ENCODE results near the gene GSTO1.

Gene GSTO1

DNA sequence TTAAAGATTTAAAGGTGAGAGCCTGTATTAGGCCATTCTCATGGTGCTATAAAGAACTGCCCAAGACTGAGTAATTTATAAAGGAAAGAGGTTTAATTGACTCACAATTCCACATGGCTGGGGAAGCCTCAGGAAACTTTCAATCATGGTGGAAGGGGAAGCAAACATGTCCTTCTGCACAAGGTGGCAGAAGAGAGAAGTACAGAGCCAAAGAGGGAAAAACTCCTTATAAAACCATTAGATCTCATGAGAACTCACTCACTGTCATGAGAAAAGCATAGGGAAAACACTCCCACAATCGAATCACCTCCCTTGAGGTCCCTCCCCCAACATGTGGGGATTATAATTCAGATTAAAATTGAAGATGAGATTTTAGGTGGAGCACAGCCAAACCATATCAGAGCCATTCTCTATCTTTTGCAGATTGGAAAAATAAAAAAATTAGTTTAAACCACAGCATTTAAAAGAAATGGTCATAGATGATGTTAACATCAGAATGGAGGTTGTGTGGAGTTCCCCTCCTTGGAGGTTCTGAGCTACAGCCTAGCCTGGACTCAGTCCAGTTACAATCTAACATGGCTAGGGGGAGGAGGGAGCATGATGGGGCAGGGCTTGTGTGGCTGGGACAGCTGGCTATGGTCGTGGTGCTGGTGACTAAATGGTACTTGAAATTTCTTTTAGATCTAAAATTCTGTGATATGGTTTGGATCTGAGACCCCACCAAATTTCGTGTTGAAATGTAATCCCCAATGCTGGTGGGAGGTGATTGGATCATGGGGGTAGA, 47.4 kb downstream of the GSTO1 start:
- in situ Hi-C loops (cut with MboI; ENCODE audit: low sequenced_read_pairs): no loop called here

DNA sequence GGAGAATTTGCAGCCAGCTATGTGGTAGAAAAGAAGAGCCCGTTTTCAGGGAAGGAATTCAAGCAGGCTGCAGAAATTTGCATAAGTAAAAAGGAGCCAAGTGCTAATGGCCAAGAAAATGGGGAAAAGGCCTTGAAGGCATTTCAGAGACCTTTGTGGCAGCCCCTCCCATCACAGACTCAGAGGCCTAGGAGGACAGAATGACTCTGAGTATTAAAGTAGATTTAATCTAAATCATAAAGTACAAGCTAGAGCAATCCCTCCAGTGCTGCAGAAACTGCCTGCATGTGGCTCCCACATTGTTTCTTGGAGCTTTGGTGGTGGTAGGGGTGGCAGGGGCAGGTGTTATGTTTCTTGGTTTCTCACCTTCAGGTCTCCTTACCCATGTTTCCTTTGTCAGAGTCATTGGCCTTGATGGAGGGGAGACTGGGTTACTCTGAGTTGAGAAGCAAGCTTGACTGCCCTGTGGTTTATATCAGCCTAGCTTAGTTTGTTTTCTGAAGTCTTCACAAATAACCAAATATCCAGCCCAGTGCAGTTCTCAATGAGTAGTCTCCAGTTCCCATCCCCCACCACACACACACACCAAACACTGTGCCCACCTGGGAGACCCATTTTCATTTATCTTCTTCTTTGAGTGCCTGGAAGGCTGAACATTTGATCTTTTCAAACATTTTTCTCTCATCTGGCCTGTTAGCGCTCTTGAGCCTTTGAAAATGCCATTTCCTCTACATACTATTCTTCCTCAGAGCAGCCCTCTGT, 49.1 kb downstream of the GSTO1 start:
- in situ Hi-C loops (cut with MboI; ENCODE audit: low sequenced_read_pairs): no loop called here

DNA sequence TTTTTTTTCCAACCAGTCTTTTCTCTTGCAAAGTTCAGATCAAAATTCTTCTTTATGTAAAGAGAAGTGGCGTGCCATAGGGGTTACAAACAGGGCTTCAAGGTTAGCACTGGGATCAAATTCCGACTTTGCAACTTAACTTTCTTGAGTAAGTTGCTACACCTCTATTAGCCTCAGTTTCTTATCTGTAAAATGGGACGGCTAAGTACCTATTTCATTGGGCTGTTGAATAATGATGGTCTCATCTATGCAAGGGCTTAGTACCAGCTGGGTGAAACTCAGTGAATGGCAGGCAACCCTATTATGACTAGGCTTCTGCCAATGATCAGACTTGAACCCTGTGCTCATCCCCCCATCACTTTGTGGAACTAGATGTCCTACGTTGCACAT, 49.7 kb downstream of the GSTO1 start:
- in situ Hi-C loops (cut with MboI; ENCODE audit: low sequenced_read_pairs): no loop called here

DNA sequence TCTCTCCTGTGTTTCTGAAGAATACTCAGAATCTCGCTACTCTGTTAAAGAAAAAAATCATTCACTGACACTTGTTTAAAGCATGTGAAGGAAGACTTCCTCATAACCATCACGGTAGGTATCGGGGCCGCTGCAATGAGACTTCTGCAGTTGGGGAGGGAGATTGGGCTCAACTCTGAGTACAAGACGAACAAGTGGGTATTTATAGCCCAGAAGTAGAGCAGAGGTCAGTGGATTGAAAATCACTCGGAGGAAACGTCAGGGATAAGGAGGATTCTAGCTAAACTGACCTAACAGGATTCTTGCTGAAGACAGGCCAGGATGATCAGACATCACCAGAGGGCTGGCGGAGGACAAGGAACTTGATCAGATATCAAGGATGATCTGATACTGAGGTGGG, 50.2 kb downstream of the GSTO1 start:
- in situ Hi-C loops (cut with MboI; ENCODE audit: low sequenced_read_pairs): no loop called here

DNA sequence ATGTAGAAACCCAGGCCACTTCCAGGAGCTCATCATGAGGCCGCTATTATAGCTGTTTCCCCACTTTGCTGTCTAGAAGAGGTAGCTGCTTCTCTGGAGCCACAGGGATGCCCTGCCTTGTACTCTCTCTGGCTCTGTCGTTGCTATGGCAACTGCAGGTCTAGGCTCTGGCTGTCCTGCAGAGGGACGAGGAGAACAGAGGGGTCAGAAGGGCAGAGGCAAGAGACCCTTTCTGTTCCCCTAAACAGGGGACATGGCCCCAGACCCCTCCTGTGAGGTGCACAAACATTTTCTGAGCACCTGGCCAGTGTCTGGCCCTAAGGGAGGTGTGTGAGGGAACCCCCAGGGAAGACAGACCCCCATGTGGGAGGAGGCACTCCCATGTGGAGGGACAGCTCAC, 52.2 kb downstream of the GSTO1 start:
- in situ Hi-C loops (cut with MboI; ENCODE audit: low sequenced_read_pairs): no loop called here

DNA sequence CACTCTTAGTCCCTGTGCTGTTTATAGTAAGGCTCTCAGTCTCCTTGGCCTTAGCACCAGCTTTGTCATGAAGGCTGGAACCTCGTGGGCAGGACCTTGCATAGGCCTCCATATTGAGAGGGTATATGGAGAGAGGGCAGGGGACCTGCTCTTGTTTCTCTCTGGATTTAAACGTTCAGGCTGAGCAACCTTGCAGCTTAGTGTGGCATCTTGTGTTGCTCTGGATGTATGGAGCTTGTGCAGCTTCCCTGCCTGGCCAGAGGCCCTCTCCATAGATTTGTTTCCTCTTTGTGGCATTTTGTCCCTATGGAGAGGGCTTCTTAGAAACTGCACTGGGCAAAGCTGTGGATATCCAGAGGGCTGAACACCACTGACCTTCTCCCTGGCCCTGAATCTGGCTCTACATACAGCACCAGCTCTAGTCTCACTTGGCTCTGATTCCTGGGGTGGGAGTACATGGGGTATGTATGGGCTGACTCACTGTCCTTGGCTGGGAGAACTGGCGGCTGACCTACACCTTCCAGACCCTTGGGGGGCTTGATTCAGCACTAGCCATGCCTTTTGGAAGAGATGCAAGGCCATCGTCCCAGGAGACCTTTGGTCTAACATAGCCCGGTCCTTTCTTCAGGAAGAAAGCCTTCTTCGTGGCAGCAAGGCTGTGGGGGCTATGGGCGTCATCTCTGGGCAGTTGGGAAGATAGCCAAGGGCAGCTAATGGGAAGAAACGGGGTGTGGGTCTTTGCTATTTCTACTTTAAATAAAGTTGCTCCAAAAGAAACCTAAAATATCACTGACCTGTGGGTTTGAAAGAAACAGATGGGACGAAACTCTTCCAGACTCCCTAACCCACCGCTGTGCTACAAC, 53.1 kb downstream of the GSTO1 start:
- in situ Hi-C loops (cut with MboI; ENCODE audit: low sequenced_read_pairs): no loop called here

DNA sequence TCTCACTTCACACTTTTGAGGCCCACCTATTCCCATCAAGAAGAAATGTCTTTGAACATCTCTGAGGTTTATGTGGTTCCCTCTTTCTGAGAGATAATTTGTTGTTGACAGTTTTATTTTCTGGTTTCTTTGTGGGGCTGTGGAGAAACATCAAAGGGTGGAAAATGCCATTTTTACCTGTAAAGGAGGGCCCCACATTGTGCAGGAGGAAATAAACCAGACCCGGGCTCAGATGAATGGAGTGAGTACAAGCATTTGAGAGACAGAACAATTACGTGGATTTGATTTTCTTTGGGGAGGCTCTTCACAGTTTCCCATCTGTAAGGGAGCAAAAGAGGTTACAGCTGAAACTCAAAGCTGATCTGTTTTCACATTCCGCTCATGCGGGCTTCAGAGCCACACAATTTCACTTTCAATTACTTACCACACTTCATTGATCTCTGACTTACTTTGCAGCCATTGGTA, 53.8 kb downstream of the GSTO1 start:
- in situ Hi-C loops (cut with MboI; ENCODE audit: low sequenced_read_pairs): no loop called here

DNA sequence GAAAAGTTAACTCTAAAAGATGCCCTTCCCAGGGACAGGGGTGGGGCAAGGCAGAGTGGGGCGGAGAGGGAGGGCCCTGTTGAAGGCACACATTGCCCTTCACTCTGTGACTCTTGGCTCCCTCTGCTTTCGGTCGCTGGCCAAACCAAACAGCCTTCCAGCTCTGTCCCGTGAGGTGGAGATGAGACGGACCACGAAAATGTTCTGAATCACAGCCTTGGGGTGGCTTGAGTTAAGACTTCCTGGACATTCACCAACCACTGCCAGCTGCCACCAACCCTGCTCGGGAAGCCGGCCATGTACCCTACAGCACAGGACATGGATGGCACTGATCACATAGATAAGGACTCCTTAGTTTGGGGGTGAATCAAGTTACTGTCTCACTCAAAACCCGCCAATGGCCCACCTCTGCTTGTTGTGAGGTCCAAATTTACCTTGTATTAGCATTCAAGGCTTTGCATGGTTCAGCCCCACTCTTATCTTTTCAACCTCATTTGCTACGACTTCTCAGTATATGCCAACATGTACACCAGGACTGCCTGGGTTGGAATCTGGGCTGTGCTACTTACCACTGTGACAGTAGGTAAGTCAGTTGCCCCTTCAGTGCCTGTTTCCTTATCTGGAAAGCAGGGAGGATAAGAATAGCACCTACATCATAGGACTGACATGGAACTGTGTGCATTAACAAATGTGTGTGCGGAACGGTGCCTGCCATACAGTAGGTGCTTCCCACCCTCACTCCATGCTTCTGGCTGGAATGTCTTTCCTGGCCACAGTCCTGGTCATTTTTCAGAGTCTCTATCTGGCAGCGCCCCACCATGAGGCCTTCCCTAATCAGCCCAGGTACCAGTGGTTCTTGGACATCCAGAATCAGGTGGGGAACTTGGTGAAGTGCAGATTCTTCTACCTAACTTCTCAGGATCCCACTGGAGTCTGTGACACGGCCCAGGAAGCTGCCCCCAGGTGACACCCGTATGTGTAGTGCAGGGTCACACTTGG, 55.6 kb downstream of the GSTO1 start:
- in situ Hi-C loops (cut with MboI; ENCODE audit: low sequenced_read_pairs): no loop called here

DNA sequence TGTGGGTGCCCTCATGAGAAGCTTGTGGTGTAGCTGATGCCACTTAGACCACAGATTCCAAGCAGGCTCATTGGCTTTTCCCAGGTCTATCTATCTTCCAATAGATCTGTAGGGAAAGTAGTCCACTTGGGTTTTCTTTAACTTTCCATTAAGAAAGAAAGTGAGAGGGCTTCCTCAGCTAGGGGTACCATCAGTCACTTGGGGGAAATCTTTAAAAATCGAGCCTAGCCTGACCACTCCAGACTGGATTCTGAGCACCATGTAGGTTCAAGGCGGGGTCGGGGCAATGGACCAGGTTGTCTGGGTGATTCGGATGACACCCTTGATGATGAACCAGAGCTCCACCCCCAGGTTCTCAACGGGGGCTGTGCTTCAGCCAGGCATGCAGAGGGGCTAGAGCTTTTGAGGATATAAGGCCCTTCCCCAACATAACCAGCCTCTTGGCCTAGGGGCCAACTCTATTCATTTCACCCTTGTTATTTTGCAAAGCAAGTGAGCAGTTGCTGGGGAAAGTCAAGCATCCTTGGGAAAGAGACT, 56.6 kb downstream of the GSTO1 start:
- in situ Hi-C loops (cut with MboI; ENCODE audit: low sequenced_read_pairs): no loop called here

DNA sequence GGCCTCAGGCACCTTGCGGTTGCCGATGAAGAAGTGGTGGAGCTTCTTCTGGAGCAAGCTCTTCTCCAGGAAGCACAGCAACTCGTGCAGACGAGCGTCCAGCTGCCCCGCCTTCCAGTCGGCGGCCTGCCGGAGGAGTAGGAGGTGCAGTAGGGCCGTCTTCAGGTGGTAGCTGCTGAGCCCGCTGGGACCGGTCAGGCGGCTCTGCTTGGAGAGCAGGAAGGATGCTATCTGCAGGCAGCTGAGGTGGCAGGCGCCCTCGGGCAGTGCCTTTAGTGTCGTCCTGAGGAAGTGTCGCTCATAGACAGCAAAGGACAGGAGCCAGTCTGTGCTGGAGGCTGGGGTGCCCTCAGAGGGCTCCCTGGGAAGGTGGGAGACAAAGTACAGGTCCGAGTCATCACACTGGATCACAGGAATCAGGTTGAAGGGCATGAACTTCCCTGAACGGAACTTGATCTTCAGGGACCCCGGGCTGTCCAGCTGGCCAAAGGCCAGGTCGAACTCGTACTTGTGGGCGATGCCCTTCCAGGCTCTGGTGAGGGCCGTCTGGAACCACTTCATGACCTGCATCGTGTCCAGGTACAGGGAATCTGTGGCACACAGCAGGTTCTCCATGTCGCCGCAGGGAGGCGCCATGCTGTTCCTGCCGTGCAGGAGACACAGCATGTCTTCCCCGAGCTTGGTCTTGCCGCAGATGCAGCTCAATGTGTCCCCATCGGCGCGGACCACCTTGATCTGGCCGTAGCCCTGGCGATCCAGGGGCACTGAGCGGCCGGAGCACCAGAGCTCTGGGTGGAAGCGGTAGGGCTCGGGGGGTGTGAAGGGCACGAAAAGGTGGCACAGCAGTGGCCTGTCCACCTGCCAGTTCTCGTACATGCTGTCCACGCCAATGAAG, 60.1 kb downstream of the GSTO1 start:
- in situ Hi-C loops (cut with MboI; ENCODE audit: low sequenced_read_pairs): no loop called here

DNA sequence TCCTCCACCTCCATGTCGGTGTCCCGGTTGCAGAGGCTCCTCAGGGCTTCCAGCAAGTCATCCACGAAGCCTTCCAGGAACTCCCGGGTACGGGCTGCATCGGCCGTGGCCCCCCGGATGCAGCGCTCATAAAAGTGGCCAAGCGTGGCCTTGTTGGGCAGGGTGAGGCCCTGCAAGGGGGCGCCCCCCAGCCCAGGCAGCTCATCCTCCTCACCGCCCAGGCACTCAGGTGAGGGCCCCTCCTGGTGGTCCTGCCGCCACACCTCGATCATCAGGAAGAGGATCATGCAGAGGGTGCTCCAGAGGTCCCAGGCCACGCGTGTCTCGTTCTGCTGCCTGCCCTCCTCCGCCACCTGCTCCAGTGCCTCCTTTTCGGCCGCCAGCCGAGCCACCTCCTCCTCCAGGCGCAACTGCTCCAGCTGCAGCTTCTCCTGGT, 60.8 kb downstream of the GSTO1 start:
- in situ Hi-C loops (cut with MboI; ENCODE audit: low sequenced_read_pairs): no loop called here

DNA sequence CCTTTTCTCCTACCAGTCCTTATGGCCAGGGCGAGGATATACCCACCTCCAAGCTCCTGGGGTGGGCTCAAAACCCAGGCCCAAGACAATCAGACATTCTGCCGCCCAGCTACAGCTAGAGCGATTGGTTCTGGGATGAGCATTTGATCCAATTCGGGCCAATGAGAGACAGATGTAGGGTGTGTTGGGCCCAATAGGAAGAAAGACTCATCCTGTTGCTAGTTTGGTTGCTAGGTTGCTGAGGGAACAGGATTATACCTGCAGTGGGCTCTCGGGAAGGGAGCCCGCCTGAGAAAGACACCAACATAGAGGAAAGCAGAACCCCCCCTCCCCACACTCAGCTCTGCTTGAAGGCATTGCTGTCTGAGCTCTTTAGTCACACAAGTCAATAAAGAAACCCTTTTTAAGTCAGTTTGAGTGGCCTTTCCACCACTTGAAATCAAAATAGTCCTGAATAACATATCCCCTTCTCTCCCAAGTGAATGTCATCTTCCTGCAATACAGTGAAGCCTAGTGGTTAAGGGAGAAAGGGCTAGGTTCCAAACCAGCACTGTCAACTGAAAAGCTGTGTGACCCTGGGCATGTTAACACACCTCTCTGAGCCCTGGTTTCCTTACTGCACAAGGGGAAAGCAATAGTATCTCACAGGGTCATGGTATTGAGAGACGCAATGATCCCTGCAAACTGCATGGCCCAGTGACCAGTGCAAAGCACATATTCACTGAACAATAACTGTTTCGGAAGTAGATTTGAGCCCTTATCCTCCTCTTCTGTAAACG, 61.8 kb downstream of the GSTO1 start:
- in situ Hi-C loops (cut with MboI; ENCODE audit: low sequenced_read_pairs): no loop called here
